HG03064 (cell line): ENCODE data around the gene FIP1L1.
"Not testable (repeated sequence)": the region's sequence is repeated elsewhere in the genome, so short reads cannot be mapped to it uniquely, and the experiment has no call there.

Experiments
- ATAC-seq: cut with Tn5 transposase; IDR thresholded peaks from one replicate; pipeline ENCODE4 v1.9.1; 2021; ENCODE audit warnings: low read depth; ENCODE audit not compliant: unreplicated experiment

The FIP1L1 gene, protein sequence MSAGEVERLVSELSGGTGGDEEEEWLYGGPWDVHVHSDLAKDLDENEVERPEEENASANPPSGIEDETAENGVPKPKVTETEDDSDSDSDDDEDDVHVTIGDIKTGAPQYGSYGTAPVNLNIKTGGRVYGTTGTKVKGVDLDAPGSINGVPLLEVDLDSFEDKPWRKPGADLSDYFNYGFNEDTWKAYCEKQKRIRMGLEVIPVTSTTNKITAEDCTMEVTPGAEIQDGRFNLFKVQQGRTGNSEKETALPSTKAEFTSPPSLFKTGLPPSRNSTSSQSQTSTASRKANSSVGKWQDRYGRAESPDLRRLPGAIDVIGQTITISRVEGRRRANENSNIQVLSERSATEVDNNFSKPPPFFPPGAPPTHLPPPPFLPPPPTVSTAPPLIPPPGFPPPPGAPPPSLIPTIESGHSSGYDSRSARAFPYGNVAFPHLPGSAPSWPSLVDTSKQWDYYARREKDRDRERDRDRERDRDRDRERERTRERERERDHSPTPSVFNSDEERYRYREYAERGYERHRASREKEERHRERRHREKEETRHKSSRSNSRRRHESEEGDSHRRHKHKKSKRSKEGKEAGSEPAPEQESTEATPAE

DNA sequence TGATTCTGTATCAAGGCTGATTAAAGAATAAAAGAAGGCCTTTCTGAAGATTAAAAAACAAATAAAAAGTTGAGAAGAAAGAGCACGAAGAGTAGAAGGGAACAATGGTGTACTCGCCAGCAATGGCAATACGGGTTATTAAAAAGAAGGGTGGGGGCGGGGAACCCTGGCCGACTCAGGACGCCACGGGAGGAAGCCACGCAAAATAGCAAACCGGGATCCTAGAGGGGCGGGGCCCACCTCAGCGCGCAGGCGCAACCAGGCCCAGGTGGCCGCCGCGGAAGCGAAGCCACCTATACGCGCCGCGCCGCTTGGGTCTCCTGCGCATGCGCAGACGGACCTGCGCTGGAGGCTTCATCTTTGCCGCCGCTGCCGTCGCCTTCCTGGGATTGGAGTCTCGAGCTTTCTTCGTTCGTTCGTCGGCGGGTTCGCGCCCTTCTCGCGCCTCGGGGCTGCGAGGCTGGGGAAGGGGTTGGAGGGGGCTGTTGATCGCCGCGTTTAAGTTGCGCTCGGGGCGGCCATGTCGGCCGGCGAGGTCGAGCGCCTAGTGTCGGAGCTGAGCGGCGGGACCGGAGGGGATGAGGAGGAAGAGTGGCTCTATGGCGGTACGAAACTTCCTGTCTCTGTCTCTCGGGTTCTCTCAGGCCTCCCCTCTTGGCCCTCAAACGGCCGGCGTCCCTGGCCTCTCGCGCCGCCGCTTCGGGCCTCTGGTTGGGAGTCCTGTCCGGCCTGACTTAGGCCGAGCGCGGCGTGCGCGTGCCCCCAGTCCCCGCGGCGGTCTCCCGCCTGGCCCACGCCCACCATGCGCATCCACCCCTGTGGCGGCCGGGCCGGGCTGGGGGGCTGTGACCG, at the start of gene FIP1L1:
Gene FIP1L1 (plus strand): TSS at position 323 of the 852 bp plus-strand sequence. CDS start 198 bp downstream, at position 521.
- ATAC-seq = peak; percentile 86

DNA sequence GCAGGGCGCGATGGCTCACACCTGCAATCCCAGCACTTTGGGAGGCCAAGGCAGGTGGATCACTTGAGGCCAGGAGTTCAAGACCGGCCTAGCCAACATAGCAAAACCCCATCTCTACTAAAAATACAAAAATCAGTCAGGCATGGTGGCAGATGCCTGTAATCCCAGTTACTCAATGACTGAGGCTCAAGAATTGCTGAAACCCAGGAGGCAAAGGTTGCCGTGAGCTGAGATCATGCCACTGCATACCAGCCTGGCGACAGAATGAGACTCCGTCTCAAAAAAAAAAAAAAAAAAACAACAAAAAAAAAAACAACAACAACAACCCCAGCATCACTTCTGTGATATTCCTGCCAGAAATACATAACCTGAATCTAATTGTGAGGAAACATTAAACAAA, 42.5 kb upstream of the FIP1L1 start:
- ATAC-seq = not testable (repeated sequence)

DNA sequence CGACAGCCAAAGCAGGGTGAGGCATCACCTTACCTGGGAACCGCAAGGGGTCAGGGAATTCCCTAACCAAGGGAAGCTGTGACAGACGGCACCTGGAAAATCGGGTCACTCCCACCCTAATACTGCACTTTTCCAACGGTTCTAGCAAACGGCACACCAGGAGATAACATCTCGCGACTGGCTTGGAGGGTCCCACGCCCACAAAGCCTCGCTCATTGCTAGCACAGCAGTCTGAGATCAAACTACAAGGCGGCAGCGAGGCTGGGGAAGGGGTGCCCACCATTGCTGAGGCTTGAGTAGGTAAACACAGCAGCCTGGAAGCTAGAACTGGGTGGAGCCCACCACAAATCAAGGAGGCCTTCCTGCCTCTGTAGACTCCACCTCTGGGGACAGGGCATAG, 37.3 kb upstream of the FIP1L1 start:
- ATAC-seq = not testable (repeated sequence)

DNA sequence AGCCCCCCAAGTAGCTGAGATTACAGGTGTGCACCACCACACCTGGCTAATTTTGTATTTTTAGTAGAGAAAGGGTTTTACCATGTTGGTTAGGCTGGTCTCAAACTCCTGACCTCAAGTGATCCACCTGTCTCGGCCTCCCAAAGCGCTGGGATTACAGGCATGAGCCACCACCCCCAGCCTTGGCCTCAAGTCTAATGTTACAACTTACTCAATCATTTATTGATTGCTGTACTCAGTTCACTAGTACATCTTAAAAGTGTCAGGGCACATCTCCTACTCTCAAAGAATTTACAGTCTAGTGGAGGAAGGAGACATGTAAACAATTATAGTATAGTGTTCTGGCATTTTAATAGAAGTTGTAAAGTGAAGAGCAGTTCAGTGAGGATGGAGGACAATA, 31.0 kb upstream of the FIP1L1 start:
- ATAC-seq = not testable (repeated sequence)

DNA sequence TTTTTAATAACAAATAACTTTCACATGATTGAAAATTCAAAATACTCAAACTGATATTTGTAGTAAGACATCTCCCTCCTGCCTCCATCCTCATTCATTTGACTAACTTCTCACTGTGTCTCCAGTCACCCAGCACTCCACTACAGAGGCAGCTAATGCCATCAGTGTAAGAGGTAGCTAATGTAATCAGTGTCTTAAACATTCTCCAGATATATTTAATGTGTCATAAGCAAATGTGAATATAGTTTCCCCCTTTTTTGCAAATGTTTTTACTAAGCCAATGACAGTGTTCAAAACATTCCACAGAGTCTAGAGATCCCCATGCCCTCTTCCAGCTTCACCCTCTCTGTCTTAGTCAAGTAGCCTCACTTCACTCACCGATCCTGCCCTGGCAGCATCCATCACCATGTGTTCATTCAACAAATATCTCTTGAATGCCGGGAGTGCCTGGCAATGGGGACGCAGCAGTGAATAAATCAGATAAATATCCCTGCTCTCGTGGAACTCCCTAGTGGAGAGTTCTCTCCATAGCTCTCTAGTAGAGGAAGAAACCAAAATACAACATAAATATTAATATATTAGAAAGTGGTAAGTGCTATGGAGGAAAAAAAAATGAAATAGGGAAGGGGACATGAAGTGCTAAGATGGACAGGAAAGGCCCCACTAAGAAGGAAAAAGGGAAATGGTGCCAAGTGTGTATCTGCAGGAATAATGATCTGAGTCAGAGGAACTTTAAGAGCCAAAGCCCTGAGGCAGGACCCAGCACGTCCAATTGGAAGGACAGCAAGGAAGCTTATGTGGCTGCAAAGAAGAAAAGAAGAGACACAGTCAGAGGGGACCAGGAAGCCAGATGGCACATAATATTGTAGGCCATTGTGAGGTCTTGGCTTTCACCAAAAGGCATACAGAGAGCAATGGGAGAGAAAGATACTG, 30.3 kb upstream of the FIP1L1 start:
- no peak for ATAC-seq

DNA sequence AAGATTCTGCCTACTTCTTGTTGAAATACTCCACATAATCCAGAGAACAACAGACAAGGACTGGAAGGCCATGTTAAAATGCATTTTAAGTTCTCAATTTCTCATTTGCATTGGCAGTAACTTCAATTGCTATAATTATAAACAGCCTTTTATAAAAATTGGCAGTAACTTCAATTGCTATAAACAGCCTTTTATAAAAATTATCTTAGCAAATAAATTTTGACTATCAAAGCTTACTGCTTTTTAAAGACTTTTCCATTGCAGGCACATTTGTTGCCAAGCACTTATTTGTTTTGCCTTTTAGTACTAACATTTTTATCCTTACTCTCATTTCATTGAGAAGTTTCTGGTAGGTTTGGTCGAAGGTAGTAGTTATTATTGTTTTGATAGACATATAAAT, 29.4 kb upstream of the FIP1L1 start:
- no peak for ATAC-seq

DNA sequence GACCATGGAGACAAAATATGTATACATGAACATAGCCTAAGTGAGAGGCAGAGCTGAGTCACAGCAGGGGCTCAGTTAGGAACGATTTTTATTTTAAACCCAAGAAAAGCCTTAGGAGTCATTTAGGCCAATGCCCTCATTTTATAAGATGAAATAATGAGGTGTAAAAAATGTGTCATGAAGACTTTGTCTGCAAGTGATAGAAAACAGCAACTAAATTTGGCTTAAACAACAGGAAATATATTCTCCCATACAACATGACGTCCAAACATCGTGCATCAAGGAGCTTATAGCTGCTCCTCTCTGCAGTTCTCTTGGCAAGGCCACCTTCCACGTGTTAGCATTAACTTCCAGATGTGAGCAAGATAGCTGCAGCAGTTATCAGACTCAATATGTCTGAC, 28.4 kb upstream of the FIP1L1 start:
- ATAC-seq = no peak

DNA sequence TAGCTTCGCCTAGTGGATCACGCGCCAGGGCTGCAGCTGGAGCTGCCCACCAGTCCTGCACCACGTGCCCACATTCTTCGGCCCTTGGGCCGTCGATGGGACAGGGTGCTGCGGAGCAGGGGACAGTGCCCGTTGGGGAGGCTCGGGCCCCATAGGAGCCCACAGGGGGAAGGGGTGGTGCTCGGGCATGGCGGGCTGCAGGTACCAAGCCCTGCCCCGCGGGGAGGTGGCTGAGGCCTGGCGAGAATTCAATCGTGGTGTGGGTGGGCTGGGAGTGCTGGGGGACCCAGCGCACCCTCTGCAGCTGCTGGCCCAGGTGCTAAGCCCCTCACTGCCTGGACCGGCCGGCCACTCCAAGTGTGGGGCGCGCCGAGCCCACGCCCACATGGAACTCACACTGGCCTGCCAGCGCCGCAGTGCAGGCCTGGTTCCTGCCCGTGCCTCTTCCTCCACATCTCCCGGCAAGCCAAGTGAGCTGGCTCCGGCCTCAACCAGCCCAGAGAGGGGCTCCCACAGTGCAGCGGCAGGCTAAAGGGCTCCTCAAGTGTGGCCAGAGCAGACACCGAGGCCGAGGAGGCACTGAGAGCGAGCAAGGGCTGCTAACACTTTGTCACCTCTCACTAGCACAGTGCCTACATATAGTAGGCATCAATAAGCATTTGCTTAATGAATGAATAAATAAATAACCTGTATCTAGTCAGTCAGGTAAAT, 23.3 kb upstream of the FIP1L1 start:
- ATAC-seq = no peak

DNA sequence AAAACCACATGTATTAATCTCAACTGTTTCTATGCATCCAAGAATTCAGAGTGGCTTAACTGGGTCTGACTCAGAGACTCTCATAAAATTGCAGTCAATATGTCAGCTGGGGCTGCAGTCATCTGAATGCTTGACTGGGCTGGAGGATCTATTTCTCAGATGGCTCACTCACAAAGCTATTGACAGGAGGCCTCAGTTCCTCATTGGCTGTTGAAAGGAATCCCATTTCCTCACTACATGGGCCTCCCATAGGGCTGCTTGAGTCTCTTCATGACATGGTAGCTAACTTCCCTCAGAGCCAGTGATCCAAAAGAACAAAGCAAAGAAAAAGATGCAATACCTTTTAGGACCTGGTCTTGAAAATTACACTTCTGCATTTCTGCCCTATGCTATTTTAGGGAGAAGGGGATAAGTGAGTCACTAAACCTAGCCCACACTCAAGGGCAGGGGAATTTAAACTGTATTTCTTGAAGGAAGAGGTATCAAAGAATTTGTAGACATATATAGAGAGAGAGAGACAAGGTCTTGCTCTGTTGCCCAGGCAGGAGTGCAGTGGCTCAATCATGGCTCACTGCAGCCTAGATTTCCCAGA, 21.4 kb upstream of the FIP1L1 start:
- no peak for ATAC-seq

DNA sequence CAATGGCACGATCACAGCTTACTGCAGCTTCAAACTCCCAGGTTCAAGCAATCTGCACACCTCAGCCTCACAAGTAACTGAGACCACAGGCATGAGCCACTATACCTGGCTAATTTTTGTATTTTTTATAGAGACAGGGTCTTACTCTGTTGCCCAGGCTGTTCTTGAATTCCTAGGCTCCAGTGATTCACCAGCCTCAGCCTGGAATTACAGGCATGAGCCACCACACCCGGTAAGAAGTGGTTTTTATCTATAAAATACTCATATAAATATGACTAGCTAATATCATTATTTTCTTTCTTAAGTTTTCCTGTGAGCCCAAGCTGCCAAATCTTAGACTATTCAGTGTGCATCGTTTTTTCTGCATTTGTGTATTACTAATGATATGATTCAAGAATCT, 16.0 kb upstream of the FIP1L1 start:
- ATAC-seq = no peak

DNA sequence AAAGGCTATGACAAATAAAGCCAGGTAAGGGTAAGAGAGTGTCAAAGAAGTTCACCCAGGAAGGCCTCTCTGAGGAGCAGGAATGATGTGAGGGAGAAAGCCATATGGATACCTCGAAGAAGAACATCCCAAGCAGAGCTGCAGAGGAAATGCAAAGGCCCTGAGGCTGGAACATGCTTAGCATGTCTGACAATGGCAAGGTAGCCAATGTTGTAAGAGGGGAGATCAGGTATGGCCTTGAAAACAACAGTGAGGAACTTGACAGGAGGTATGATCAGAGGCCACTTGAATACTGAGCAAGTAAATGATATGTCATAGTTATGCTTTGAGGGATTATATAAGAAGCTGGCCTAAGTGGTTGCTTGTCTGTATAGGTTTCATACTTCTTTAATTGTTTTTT, 15.3 kb upstream of the FIP1L1 start:
- ATAC-seq = no peak

DNA sequence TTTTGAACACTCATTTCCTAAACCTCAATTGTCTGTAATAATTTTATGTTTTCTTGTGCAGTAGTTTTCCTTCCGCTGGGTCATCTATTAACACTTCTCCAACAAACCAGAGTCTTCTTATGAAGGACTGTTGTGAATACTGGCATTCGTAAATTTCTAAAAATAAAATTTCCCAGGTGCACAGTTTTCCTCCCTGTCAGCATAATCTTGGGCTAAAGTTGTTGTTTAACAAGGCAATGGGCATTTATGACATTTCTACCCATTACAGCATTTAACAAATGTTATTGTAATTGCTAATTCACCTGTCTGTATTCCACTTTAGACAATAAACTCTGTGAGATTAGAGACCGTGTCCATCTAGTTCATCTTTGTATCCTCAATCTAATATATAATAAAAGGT, 12.8 kb upstream of the FIP1L1 start:
- ATAC-seq = no peak

DNA sequence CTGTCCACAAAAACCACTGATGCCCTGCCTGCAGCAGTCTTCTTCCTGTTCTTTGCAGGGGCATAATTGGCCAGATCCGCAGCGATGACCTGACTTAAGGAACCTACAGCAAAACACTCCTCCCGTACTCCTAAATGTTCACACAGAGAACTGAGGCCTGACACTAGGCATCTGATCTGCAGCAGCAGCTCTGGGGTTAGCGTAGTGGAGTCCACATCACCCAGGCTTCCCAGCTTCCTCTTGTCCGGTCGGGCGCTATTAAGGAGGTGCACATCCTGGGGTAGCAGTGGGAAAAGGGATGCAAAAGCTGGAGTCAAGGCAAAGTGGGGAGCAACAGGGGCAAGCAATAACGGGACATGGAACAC, 12.3 kb upstream of the FIP1L1 start:
- peak; percentile 11 for ATAC-seq

DNA sequence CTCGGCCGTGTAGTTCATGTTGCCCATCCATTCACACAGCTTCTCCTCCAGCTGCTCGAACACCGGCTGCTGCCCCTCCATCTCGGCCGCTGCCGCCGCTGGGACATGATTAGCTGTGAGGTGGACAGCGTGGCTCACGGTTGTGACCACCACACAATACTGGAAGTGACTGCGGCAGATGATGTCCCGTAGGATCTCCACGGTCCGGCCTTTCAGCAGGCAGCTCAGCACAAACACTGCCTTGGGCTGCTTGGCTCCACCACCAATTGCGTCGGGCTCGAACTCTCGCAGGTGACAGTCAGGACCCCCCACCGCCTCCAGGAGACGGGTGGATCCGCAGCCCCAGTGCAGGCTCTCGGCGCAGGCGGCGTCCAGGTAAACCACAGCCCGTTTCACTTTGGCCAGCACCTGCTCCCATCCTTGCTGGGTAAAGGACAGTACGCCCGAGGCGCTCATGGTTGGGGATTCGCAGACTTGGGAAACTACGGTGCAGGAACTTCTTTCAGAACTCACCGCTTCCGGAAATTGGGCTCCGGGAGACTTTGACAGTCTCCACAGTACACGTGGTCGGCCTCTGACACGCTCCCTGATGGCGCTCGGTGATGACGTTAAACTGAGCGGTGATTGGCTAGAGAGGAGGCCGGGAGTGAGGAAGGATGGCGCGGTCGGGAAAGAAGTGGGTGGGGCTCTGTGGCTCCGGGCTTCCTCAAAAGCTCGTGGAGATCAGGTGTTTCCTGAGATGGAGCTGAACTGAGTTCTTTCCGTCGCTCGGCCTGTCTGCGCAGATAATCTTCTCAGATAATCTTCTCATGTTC, 11.7 kb upstream of the FIP1L1 start, which contains the start of gene SCFD2:
Gene SCFD2 (minus strand): TSS at position 576 of the 815 bp plus-strand sequence.
- peak; percentile 97 for ATAC-seq

DNA sequence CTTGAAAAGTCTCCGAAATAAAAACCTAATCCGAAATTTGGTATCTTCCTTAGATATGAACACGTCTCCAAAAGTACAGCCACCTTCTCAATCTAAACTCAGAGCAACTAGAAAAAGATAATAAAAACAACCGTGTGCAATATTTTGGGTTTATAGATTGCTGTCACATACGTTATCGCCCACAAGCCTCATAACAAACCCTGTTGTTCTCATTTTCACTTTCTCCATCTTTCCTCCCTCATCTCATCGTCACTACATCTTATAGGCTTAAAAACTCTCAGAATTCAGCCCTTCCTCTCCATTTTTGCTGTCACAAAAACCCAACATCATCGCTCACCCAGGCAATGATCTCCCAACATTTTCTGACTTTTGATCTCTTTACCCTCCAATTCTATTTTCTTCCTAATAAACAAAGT, 11.1 kb upstream of the FIP1L1 start:
- ATAC-seq = no peak

DNA sequence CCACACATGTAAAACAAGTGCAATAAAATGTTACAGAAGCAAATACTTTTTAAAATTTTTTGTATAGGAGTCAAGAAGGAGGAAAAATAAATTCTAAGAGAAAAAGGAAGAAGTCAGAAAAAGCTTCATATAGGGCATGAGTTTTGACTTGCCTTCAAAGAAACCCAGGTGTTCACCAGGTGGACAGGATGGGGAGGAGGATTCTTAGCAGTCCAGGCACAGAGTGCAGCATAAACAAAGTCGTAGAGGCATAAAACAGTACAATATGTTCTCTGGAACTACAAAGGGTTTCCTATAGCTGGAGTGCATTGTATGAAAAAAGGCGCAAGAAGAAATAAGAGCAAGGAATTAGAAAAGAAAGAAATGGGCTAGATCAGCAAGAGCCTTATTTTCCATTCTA, 9.7 kb upstream of the FIP1L1 start:
- no peak for ATAC-seq

DNA sequence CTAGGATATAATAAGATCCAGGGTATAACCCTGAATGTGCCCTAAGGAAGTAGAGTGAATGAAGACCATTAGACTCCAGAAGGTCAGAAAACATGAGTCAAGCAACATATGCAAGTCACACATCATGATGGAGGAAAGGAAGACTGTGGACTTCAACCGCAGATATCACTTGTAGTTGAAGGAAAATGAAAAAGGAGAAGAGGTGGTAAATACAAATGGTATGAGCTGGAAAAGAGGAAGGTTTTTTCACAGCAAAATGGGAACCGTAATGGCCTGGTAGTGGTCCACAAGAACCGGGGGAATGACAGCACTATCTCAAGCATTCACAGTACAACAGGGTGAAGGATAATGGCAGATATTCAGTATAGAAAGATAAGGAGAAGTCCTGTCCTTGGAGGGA, 6.4 kb upstream of the FIP1L1 start:
- ATAC-seq = no peak

DNA sequence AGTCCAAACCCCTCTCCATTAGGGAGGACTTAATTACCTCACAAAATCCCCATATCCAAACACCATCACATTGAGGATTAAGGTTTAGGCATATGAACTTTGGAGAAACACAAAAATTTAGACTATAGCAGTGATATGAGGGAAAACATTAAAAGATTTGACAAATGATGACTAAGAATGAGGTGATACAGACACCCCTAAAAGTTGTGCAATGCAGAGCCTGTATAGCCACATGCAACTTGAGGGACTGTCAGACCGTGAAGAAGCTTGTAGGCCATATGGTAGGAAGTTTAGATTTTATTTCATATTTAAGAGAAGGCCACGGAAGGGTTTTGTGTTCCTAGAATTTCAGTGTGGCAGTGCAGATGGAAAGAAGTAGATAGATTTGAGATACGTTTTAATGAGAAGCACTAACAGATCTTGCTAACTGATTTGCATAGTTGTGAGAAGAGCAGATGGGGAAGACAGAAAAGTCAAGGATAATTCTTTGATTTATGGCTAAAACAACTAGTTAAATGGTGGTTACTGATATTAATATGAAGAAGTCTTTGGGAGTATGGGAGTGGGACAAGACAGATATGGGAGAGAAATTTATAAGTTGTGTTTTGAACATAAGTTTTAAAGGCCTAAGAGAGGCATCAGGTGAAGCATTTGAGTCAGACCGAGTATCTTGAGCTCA, 5.5 kb upstream of the FIP1L1 start:
- no peak for ATAC-seq
